Mesenchymal stem cell (in vitro differentiated cells and primary cell): ENCODE results near the gene ITPKC.

ENCODE experiments used
- DNase-seq: peaks from one replicate; pipeline ENCODE4 v3.0.0-alpha.2; 2013
- H2AFZ ChIP-seq: one replicate; pipeline ENCODE4 v1.6.1; 2013; ENCODE audit warnings: low read depth, mild to moderate bottlenecking, control low read depth, inconsistent platforms, low read length, moderate library complexity
- H2AK5ac ChIP-seq: 2 replicates; pipeline ENCODE4 v1.6.1; 2013; ENCODE audit warnings: low read length, moderate library complexity, mild to moderate bottlenecking, inconsistent platforms; ENCODE audit not compliant: severe bottlenecking
- H2BK120ac ChIP-seq: one replicate; pipeline ENCODE4 v1.6.1; 2013; ENCODE audit warnings: low read depth, mild to moderate bottlenecking, inconsistent platforms, low read length, moderate library complexity
- H2BK12ac ChIP-seq, 2 experiments: one replicate each; pipeline ENCODE4 v1.6.1; 2013; ENCODE audit warnings: inconsistent platforms in 2 of 2, low read length in 2 of 2, mild to moderate bottlenecking in 2 of 2, moderate library complexity in 2 of 2, control low read depth in 1 of 2
- H2BK15ac ChIP-seq: one replicate; pipeline ENCODE4 v1.6.1; 2013; ENCODE audit warnings: mild to moderate bottlenecking, low read depth, inconsistent platforms; ENCODE audit not compliant: poor library complexity, severe bottlenecking
- H2BK5ac ChIP-seq: 2 replicates; pipeline ENCODE4 v1.6.1; 2013; ENCODE audit warnings: low read depth, mild to moderate bottlenecking, low read length, control low read depth, inconsistent platforms; ENCODE audit not compliant: poor library complexity, severe bottlenecking
- H3K14ac ChIP-seq, 2 experiments: one replicate each; pipeline ENCODE4 v1.6.1; 2013; ENCODE audit warnings: inconsistent platforms in 2 of 2, low read length in 2 of 2, control low read depth in 1 of 2, mild to moderate bottlenecking in 1 of 2, moderate library complexity in 1 of 2
- H3K18ac ChIP-seq, 2 experiments: one replicate each; pipeline ENCODE4 v1.6.1; 2013; ENCODE audit warnings: inconsistent platforms in 2 of 2, low read length in 2 of 2, control low read depth in 1 of 2, low read depth in 1 of 2, mild to moderate bottlenecking in 1 of 2
- H3K23ac ChIP-seq, 2 experiments: one replicate each; pipeline ENCODE4 v1.6.1; 2013; ENCODE audit warnings: inconsistent platforms in 2 of 2, low read length in 2 of 2, mild to moderate bottlenecking in 2 of 2, moderate library complexity in 2 of 2, control low read depth in 1 of 2
- H3K27ac ChIP-seq: 2 replicates; pipeline ENCODE4 v1.5.1; 2013; ENCODE audit warnings: mild to moderate bottlenecking, moderate library complexity, low read length, control low read depth, inconsistent platforms; ENCODE audit not compliant: poor library complexity, severe bottlenecking
- H3K27me3 ChIP-seq, 2 experiments: 2 replicates each; pipeline versions ENCODE4 v1.6.1 to v1.7.0; 2013; ENCODE audit warnings: low read length in 2 of 2, mild to moderate bottlenecking in 2 of 2, moderate library complexity in 2 of 2, control low read depth in 1 of 2, inconsistent platforms in 1 of 2; ENCODE audit not compliant: control insufficient read depth in 1 of 2, insufficient read depth in 1 of 2
- H3K36me3 ChIP-seq, 2 experiments: 2 replicates each; pipeline versions ENCODE4 v1.6.1 to v1.7.0; 2013; ENCODE audit warnings: low read length in 2 of 2, control low read depth in 1 of 2, inconsistent platforms in 1 of 2, low read depth in 1 of 2, mild to moderate bottlenecking in 1 of 2; ENCODE audit not compliant: insufficient read depth in 2 of 2, control insufficient read depth in 1 of 2
- H3K4ac ChIP-seq, 2 experiments: one replicate each; pipeline ENCODE4 v1.6.1; 2013; ENCODE audit warnings: inconsistent platforms in 2 of 2, low read length in 2 of 2, mild to moderate bottlenecking in 2 of 2, moderate library complexity in 2 of 2, control low read depth in 1 of 2, low read depth in 1 of 2
- H3K4me1 ChIP-seq: 2 replicates; pipeline ENCODE4 v1.6.1; 2013; ENCODE audit warnings: low read depth, low read length, control low read depth; ENCODE audit not compliant: control insufficient read depth, insufficient read depth
- H3K4me2 ChIP-seq: 2 replicates; pipeline ENCODE4 v1.6.1; 2013; ENCODE audit warnings: low read length, mild to moderate bottlenecking, inconsistent platforms; ENCODE audit not compliant: poor library complexity, severe bottlenecking
- H3K4me3 ChIP-seq, 2 experiments: 2 replicates each; pipeline versions ENCODE4 v1.5.1 to v1.7.0; 2013; ENCODE audit warnings: low read length in 2 of 2, mild to moderate bottlenecking in 2 of 2, control low read depth in 1 of 2, low read depth in 1 of 2; ENCODE audit not compliant: insufficient read depth in 1 of 2
- H3K79me1 ChIP-seq: replicated peaks from 2 replicates; pipeline ENCODE4 v1.6.1; 2013; ENCODE audit warnings: mild to moderate bottlenecking, control low read depth, low read length, inconsistent platforms; ENCODE audit not compliant: poor library complexity, severe bottlenecking
- H3K9ac ChIP-seq: 2 replicates; pipeline ENCODE4 v1.7.0; 2013; ENCODE audit warnings: mild to moderate bottlenecking, low read length, moderate library complexity
- H3K9me3 ChIP-seq: 2 replicates; pipeline ENCODE4 v1.7.0; 2013; ENCODE audit warnings: mild to moderate bottlenecking, low read length; ENCODE audit not compliant: control insufficient read depth
- H4K8ac ChIP-seq: one replicate; pipeline ENCODE4 v1.6.1; 2013; ENCODE audit warnings: inconsistent platforms, mild to moderate bottlenecking, low read length, moderate library complexity
- H4K91ac ChIP-seq: one replicate; pipeline ENCODE4 v1.6.1; 2013; ENCODE audit warnings: mild to moderate bottlenecking, low read length, inconsistent platforms
- WGBS: methylation state at CpG from one replicate; pipeline ENCODE4 v1.1.7; 2013; ENCODE audit warnings: mixed read lengths; 5-methylcytosine and 5-hydroxymethylcytosine counted together

Gene ITPKC

DNA sequence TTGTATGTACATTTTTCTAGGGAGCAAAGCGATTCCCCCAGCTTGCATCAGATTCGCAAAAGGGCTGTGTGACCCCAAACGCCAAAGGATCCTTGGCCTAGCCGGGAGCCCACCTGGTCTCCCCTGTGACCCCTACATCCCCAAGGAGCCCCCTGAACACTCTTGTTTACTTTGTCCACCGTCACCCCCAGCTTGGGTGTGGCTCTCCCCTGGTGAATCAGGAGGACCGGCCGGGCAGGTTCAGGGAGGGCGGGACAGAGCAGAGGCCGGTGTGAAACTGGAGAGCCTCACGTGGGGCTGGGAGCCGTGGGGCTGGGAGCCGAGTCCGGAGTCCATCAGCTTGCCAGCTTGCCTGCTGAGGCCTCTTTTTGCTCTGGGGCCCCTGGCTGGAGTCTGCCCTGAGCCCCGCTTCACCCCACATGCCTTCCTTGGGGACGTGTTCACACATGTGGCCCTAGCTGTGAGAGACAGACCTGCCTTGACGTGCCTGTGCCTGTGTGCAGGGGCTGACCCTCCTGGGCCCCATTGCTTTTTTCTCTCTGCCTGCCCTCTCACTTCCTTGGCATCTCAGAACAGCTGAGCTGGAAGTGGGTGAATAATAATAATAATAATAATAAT, 2.0 kb downstream of the ITPKC start:
- Histone ChIP-seq H3K4me1 (peaks cover 30% of the 10 kb centered on the region), H3K9me3 (no peaks in the 10 kb centered on the region), H3K27ac (peak overlapping the region; percentile 87), H3K14ac (peak overlapping the region in 1 of 2 experiments; percentile 94), H2AFZ (peak overlapping the region; percentile 57), H3K4me3 (peak overlapping the region; percentile 57 to 98), H3K9ac (peak overlapping the region; percentile 98), H2AK5ac (no peak overlapping the region), H2BK5ac (peak overlapping the region; percentile 20), H4K91ac (no peak overlapping the region), H3K36me3 (peaks cover 3 to 9% of the 10 kb centered on the region in 2 experiments), H3K23ac (peak overlapping the region in 1 of 2 experiments; percentile 90), H3K4me2 (peak overlapping the region; percentile 90), H2BK15ac (no peak overlapping the region), H3K79me1 (peaks cover 5% of the 10 kb centered on the region), H3K4ac (peak overlapping the region; percentile 35 to 52), H3K18ac (peak overlapping the region; percentile 40 to 96), H2BK12ac (peak overlapping the region in 1 of 2 experiments; percentile 85), H2BK120ac (no peak overlapping the region), H3K27me3 (no peaks in the 10 kb centered on the region), H4K8ac (no peak overlapping the region)
- DNase-seq, result peak; percentile 56
- 3% methylated on average over 16 of the region's 16 CpGs for whole genome bisulfite sequencing

- Histone ChIP-seq H3K79me1 (peaks cover 7% of the 10 kb centered on the region), H3K36me3 (peaks cover 9 to 12% of the 10 kb centered on the region in 2 experiments), H3K4me3 (peak overlapping the region; percentile 38 to 98), H2AFZ (no peak overlapping the region), H3K9me3 (no peaks in the 10 kb centered on the region), H4K8ac (no peak overlapping the region), H3K9ac (peak overlapping the region; percentile 98), H3K4me1 (peaks cover 24% of the 10 kb centered on the region), H2BK15ac (no peak overlapping the region), H3K4me2 (peak overlapping the region; percentile 90), H2BK5ac (no peak overlapping the region), H3K14ac (no peak overlapping the region), H2BK12ac (peak overlapping the region in 1 of 2 experiments; percentile 15), H3K27me3 (no peaks in the 10 kb centered on the region), H2AK5ac (no peak overlapping the region), H2BK120ac (no peak overlapping the region), H3K4ac (no peak overlapping the region), H3K18ac (no peak overlapping the region), H4K91ac (no peak overlapping the region), H3K23ac (peak overlapping the region in 1 of 2 experiments; percentile 85), H3K27ac (peak overlapping the region; percentile 87)
- WGBS, result 63% methylated on average over 7 of the region's 7 CpGs
- DNase-seq, result peak; percentile 11
Measured at GRCh38 chr19:40719414-40719894, 2.5 kb downstream of the ITPKC start.

GRCh38 chr19:40721140-40721486, 4.2 kb downstream of the ITPKC start:
- Histone ChIP-seq H4K91ac (no peak overlapping the region), H2BK120ac (no peak overlapping the region), H2AK5ac (peak overlapping the region; percentile 3), H3K79me1 (peaks cover 15% of the 10 kb centered on the region), H3K9me3 (no peaks in the 10 kb centered on the region), H3K18ac (no peak overlapping the region), H3K4ac (peak overlapping the region in 1 of 2 experiments; percentile 37), H3K4me3 (peak overlapping the region in 1 of 2 experiments; percentile 98), H3K27ac (no peak overlapping the region), H3K36me3 (peaks cover 19 to 22% of the 10 kb centered on the region in 2 experiments), H3K27me3 (no peaks in the 10 kb centered on the region), H2BK15ac (no peak overlapping the region), H3K4me2 (no peak overlapping the region), H3K9ac (peak overlapping the region; percentile 98), H2BK5ac (no peak overlapping the region), H3K14ac (no peak overlapping the region), H3K23ac (no peak overlapping the region), H3K4me1 (peaks cover 22% of the 10 kb centered on the region), H2AFZ (no peak overlapping the region), H4K8ac (no peak overlapping the region), H2BK12ac (peak overlapping the region in 1 of 2 experiments; percentile 25)
- DNase-seq, result no peak
- 89% methylated on average over 6 of the region's 6 CpGs for WGBS

- H4K91ac ChIP-seq, result no peak overlapping the region
- no peak overlapping the region for H2BK15ac ChIP-seq
- no peak overlapping the region for H2BK5ac ChIP-seq
- no peak overlapping the region for H4K8ac ChIP-seq
- no peak overlapping the region for H3K18ac ChIP-seq
- H3K14ac ChIP-seq, result peak overlapping the region in 1 of 2 experiments; percentile 18
- H2AK5ac ChIP-seq, result peak overlapping the region; percentile 38
- H3K4ac ChIP-seq, result no peak overlapping the region
- H3K36me3 ChIP-seq, result peaks cover 23 to 30% of the 10 kb centered on the region in 2 experiments
- peaks cover 21% of the 10 kb centered on the region for H3K79me1 ChIP-seq
- peak overlapping the region in 1 of 2 experiments; percentile 74 for H3K23ac ChIP-seq
- H3K27me3 ChIP-seq, result no peaks in the 10 kb centered on the region
- H3K4me3 ChIP-seq, result no peak overlapping the region
- peak; percentile 26 for DNase-seq
- peak overlapping the region; percentile 3 for H3K9ac ChIP-seq
- H3K9me3 ChIP-seq, result no peaks in the 10 kb centered on the region
- H3K27ac ChIP-seq, result peak overlapping the region; percentile 5
- H2BK120ac ChIP-seq, result no peak overlapping the region
- WGBS, result 88% methylated on average over 5 of the region's 9 CpGs
- H2BK12ac ChIP-seq, result no peak overlapping the region
- H3K4me1 ChIP-seq, result peaks cover 22% of the 10 kb centered on the region
- H2AFZ ChIP-seq, result no peak overlapping the region
- no peak overlapping the region for H3K4me2 ChIP-seq
Measured at GRCh38 chr19:40721936-40722661, 5.2 kb downstream of the ITPKC start.
